ENCODE measurements around the gene KSR1. TPM values are rescaled to one million over a fixed set of nuclear protein-coding genes. Genes with fewer than 3 reads are reported as not detected.
A peak's percentile ranks its signal among the peaks of the same experiment; 100 is the strongest.

Gene KSR1
- total RNA-seq, 6 experiments from 2014 or later: 1.9 to 4.9 (median 3.6) TPM

DNA sequence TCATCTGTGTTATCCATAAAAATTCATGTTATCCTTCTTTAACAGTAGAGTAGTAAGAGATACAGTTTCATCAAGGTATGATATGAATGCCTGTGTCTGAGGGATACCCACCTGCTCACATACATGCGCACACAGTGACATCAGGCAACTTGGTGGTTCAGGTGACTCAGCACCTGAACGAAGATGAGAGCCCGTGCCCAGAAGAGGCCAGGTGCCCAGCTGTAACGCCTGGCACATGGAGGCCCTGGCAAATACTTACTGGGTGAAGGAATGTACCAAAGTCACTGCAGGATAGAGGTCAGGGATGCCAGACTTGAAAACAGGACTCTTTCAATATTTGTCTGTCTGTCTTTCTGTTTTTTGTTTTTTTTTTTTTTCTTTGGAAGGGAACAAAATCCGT is 102.1 kb downstream of the KSR1 start:
- Mint-ChIP-seq H3K36me3 (ENCODE audit: low read depth) (no peaks in the 10 kb centered on the region), H3K27me3 (ENCODE audit: insufficient read depth) (peaks cover 2% of the 10 kb centered on the region; the same call in 1 of the 2 replicates), H3K4me1 (ENCODE audit: low read depth) (peaks cover 18% of the 10 kb centered on the region)

DNA sequence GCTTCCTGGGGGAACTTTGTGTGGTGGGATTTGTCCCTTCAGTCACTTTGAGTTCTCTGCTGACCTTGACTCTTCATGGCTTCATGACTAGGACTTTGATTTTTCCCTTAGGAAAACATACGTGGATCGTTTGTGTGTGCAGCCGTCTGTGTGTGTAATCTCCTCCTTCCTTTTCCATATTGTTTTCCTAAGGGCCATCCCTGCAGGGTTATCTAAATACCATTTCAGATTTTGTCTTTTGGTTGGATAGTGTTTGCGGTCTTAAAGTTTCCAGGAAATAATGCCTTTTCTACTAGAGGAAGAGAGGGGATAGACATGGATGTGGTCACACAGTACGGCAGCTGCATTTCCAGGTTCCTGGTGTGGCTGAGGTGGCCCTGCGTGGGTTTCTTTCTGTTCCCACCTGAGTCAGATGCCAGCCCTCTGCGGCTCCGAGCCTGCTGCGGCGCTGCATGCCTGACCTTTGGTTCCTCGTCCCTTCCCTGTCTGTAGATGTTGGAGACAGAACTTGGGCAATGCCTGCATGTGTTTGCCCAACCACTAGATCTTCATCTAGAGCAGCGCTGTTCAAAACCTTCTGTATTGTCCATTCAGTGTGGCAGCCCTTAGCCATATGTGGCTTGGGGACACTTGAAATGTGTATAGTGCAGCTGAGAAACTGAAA is 102.7 kb downstream of the KSR1 start:
- peak overlapping the region; percentile 67 for H3K27ac Mint-ChIP-seq
- no peaks in the 10 kb centered on the region for H3K36me3 Mint-ChIP-seq (ENCODE audit: low read depth)
- peaks cover 2% of the 10 kb centered on the region; the same call in 1 of the 2 replicates for H3K27me3 Mint-ChIP-seq (ENCODE audit: insufficient read depth)

More for the DNA sequence above, 102.1 kb downstream of the KSR1 start:
- Mint-ChIP-seq H3K4me3 (no peak overlapping the region), H3K9me3 (no peaks in the 10 kb centered on the region), H3K27ac (no peak overlapping the region)
- TF ChIP-seq, protein P1, sequence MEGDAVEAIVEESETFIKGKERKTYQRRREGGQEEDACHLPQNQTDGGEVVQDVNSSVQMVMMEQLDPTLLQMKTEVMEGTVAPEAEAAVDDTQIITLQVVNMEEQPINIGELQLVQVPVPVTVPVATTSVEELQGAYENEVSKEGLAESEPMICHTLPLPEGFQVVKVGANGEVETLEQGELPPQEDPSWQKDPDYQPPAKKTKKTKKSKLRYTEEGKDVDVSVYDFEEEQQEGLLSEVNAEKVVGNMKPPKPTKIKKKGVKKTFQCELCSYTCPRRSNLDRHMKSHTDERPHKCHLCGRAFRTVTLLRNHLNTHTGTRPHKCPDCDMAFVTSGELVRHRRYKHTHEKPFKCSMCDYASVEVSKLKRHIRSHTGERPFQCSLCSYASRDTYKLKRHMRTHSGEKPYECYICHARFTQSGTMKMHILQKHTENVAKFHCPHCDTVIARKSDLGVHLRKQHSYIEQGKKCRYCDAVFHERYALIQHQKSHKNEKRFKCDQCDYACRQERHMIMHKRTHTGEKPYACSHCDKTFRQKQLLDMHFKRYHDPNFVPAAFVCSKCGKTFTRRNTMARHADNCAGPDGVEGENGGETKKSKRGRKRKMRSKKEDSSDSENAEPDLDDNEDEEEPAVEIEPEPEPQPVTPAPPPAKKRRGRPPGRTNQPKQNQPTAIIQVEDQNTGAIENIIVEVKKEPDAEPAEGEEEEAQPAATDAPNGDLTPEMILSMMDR (IDR thresholded peaks at IDR 0.05): no peak
- no peak for DNase-seq

DNA sequence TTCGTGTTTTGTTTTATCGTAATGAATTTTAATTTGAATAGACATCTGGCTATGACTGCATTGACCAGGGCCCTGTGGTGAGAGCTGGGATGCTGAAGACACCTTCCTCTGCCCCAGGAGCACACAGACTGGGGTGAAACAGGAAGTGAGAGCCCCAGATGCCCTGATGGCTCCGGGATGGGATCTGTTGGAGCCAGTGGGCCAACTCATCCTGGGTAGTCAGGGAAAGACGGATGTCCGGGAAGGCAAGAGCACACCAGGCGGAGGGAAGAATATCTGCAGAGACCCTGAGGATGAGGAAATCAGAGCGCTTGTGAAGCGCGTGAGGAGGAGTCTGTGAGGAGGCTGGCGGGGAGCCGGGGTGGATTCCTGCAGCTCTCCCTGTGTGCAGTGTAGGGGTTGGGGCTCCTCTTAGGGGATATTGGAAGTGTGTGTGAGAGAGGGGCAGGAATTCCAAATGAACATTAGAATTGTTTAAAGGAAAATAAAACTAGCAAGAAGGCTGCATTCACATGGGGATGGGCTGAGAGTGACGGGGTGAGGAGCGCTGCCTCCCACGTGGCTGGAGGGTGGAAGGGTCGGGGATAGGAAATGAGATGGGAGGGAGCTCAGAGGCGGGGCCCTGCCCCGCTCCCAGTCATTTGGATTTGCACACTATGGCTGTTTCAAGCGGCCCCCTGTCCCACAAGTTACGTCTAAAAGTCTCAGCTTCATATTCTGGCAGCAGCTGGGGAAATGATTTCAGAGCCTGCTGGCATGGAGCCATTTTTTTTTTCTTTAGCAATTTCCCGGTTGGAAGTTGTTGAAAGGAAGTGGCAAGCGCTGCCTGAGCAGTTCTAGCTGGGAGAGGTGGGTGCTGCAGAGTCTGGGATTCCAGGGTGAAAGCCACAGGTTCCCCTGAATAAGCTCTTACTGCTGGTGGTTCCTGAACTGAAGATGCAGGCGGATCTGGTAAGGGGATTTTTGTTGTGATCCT is 103.5 kb downstream of the KSR1 start:
- TF ChIP-seq, protein P1 (IDR thresholded peaks at IDR 0.05): 0 out of 2 replicates have a peak, but pooled peaks have one; percentile 1
- no peaks in the 10 kb centered on the region for H3K9me3 Mint-ChIP-seq
- H3K4me3 Mint-ChIP-seq: peak overlapping the region; percentile 74
- no peaks in the 10 kb centered on the region for H3K36me3 Mint-ChIP-seq (ENCODE audit: low read depth)
- no peak for DNase-seq
- peak overlapping the region; percentile 67 for H3K27ac Mint-ChIP-seq
- peaks cover 2% of the 10 kb centered on the region; the same call in 1 of the 2 replicates for H3K27me3 Mint-ChIP-seq (ENCODE audit: insufficient read depth)
- peaks cover 18% of the 10 kb centered on the region for H3K4me1 Mint-ChIP-seq (ENCODE audit: low read depth)

More for the DNA sequence above, 102.7 kb downstream of the KSR1 start:
- TF ChIP-seq, protein P1 (IDR thresholded peaks at IDR 0.05): no peak
- DNase-seq: no peak
- no peaks in the 10 kb centered on the region for H3K9me3 Mint-ChIP-seq
- H3K4me1 Mint-ChIP-seq (ENCODE audit: low read depth): peaks cover 18% of the 10 kb centered on the region
- peak overlapping the region; percentile 74; the same call in 1 of the 2 replicates for H3K4me3 Mint-ChIP-seq

DNA sequence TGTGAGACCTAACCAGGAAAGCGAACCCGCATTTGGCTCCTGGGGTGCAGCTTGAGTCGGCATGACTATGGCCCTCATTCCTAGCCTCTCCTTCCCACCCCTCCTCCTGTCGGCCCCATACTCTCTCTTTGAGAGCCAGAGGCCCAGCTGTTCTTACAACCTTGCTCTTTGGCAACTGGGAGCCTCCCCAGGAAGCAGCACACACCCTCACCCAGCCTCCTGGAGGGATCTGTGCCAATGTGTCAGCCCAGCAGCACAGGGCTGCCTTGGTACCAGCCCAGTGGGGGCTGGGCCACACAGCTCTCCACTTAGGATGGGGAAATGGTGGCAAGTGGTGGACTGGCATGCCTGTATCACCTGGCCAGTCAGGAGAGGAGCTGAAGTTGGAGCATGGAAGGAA is 104.4 kb downstream of the KSR1 start:
- H3K27me3 Mint-ChIP-seq (ENCODE audit: insufficient read depth): peaks cover 2% of the 10 kb centered on the region; the same call in 1 of the 2 replicates
- H3K9me3 Mint-ChIP-seq: no peaks in the 10 kb centered on the region
- H3K27ac Mint-ChIP-seq: no peak overlapping the region
- TF ChIP-seq, protein P1 (IDR thresholded peaks at IDR 0.05): no peak
- H3K4me3 Mint-ChIP-seq: no peak overlapping the region
- no peak for DNase-seq
- peaks cover 18% of the 10 kb centered on the region for H3K4me1 Mint-ChIP-seq (ENCODE audit: low read depth)
- H3K36me3 Mint-ChIP-seq (ENCODE audit: low read depth): no peaks in the 10 kb centered on the region

DNA sequence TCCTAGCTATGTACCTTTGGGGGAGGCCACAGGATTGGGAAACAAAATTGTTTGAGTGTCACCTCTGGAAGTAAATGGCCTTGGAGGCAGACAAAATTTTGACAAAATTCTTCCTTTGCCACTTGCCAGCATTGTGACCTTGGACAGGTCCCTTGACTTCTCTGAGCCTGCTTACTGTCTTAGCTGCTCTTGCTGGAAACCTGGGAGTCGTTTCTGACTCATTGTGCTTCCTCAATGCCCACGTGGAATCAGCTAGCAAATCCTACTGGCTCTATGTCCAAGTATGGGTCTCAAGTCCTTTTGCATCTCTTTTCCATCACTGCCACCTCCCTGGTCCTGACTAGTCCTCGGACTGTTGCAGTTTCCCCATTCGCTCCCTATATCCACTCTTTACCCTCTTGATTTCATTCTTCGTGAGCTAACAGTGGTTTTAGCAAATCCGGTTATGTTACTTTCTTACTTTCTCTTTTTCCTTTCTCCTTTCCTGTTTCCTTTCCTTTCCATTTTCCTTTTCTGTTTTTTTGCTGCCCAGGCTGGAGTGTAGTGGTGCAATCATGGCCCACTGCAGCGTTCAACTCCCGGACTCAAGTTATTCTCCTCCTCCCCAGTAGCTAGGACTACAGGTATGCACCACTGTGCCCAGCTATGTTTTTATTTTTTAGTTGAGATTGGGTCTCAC is 106.7 kb downstream of the KSR1 start:
- peaks cover 18% of the 10 kb centered on the region for H3K4me1 Mint-ChIP-seq (ENCODE audit: low read depth)
- DNase-seq: no peak
- no peaks in the 10 kb centered on the region for H3K36me3 Mint-ChIP-seq (ENCODE audit: low read depth)
- no peak overlapping the region for H3K4me3 Mint-ChIP-seq
- TF ChIP-seq, protein P1 (IDR thresholded peaks at IDR 0.05): no peak
- no peaks in the 10 kb centered on the region; the same call in 1 of the 2 replicates for H3K27me3 Mint-ChIP-seq (ENCODE audit: insufficient read depth)
- H3K9me3 Mint-ChIP-seq: no peaks in the 10 kb centered on the region
- H3K27ac Mint-ChIP-seq: no peak overlapping the region
